ENCODE data around the gene AQP3.
A peak's percentile ranks its signal among the peaks of the same experiment; 100 is the strongest.

AQP3 gene

DNA sequence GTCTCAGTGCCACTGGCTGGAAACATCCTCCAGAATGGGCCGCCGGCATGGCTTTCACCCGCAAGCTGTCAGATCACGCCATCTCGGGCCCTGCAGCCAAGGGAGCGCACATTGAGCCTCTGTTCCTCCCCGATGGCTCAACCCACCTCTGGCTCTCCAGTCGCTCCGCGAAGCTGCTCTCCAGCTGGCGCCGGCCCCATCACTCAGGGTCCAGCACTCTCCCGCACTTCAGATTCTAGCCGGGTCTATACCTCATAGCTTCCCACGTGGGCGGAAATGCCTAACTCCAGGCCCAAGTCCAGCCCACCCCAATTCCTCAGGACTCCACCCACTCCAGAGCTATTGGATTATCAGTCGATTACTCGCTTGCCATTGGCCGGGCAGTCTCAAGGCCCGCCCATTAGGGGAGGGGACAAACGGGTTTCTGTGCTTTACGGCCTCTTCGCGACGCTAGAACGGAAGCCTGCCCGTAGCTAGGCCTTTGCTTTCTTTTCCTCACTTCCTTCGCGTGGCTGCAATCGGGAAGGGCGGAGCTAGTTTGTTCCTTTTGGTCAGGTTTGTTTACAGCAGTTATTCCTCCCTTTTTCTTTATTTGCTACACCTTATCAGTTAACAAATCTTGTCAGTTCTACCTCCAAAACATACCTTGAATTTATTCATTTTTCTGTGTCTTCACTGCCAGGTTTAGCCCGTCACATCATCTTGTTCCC lies 26.4 kb upstream of the AQP3 start, which contains the start of gene NOL6:
TSS of gene NOL6 (minus strand) at position 282 of the 710 bp plus-strand sequence. CDS start at position 200, 82 bp downstream.
- Histone ChIP-seq H3K23ac (ENCODE audit: low read depth, low read length, poor library complexity) (no peak within 1 kb of the TSS), H2BK12ac (ENCODE audit: low read length) (no peak within 1 kb of the TSS), H3K4me3 (ENCODE audit: low read length in 2 of 2) (peak within 1 kb of the TSS; percentile 74 to 94), H3K18ac (ENCODE audit: low read length) (peak within 1 kb of the TSS; percentile 62), H2AFZ (ENCODE audit: low read length) (peak within 1 kb of the TSS; percentile 76), H2BK120ac (ENCODE audit: low read depth, low read length) (no peak within 1 kb of the TSS), H4K8ac (ENCODE audit: low read depth, low read length) (no peak within 1 kb of the TSS), H3K9ac (ENCODE audit: low read depth, low read length, poor library complexity) (peak within 1 kb of the TSS; percentile 44), H3K14ac (ENCODE audit: low read length) (no peak within 1 kb of the TSS), H2BK5ac (ENCODE audit: low read length) (no peak within 1 kb of the TSS), H3K27me3 (ENCODE audit: control insufficient read depth in 3 of 3, insufficient read depth in 3 of 3, low read depth in 1 of 3, low read length in 3 of 3) (no peaks in the 10 kb centered on the region), H3K4me1 (ENCODE audit: control insufficient read depth in 2 of 2, insufficient read depth in 1 of 2, low read depth in 1 of 2, low read length in 2 of 2) (peaks cover 4 to 8% of the 10 kb centered on the region in 2 donors), H3K79me1 (ENCODE audit: low read depth, low read length) (peaks cover 8% of the 10 kb centered on the region), H3K9me3 (replicated peaks in 1 of 2; ENCODE audit: control insufficient read depth in 2 of 2, insufficient read depth in 1 of 2, low read depth in 1 of 2, low read length in 2 of 2) (no peaks in the 10 kb centered on the region), H3K36me3 (replicated peaks in 1 of 2; ENCODE audit: control insufficient read depth in 2 of 2, insufficient read depth in 2 of 2, low read length in 2 of 2) (peaks cover 21 to 37% of the 10 kb centered on the region in 2 donors), H2AK5ac (ENCODE audit: low read depth, low read length) (no peak within 1 kb of the TSS), H3K4ac (ENCODE audit: low read length) (no peak within 1 kb of the TSS), H2BK15ac (ENCODE audit: low read length) (no peak within 1 kb of the TSS), H4K91ac (ENCODE audit: low read depth, low read length, poor library complexity) (no peak within 1 kb of the TSS), H3K4me2 (ENCODE audit: insufficient read depth, low read length, poor library complexity, severe bottlenecking) (peak within 1 kb of the TSS; percentile 57), H3K27ac (replicated peaks; ENCODE audit: low read length) (no peak within 1 kb of the TSS)
- WGBS, 2 donors (ENCODE audit: extremely low coverage in 2 of 2, insufficient read length in 2 of 2, insufficient replicate concordance in 1 of 2), result no CpG with 5 or more reads among the region's 32 CpGs
- peak; percentile 99 for DNase-seq (ENCODE audit: low spot score)

DNA sequence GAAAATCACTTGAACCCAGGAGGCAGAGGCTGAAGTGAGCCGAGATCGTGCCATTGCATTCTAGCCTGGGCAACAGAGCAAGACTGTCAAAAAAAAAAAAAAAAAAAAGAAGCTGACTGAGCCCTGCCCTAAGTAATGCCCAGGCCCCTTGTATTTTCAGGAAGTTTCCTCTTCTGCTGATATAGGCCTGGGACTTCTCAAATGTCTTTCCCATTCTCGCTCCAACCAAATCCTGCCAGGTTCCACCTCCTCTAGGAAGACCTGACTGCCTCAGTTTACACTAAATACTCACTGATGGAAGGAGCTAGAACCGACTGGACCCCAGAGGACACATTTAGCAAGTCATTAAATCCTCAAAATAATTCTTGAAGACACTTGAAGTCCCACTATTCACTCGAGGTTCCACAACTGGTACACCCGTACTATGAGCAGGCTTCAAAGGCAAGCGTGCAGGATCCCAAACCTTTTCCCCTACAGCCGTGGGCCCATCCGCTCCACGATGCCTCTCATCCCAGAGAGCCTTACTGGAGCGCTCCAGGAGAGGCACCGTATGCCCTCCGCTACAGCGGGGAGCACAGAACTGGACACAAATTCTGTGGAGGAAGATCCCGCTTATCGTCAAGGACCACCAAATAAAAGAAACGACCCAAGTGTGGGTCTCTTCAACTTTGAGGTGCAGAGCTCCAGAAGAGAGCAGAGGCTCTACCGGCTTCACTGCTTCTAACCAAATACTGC lies 25.7 kb upstream of the AQP3 start:
- Histone ChIP-seq H3K14ac (ENCODE audit: low read length) (no peak overlapping the region), H3K36me3 (replicated peaks in 1 of 2; ENCODE audit: control insufficient read depth in 2 of 2, insufficient read depth in 2 of 2, low read length in 2 of 2) (peaks cover 28 to 43% of the 10 kb centered on the region in 2 donors), H3K4me3 (ENCODE audit: low read length in 2 of 2) (peak overlapping the region; percentile 74 to 94), H4K8ac (ENCODE audit: low read depth, low read length) (no peak overlapping the region), H2BK5ac (ENCODE audit: low read length) (no peak overlapping the region), H2AFZ (ENCODE audit: low read length) (peak overlapping the region; percentile 76), H3K9me3 (replicated peaks in 1 of 2; ENCODE audit: control insufficient read depth in 2 of 2, insufficient read depth in 1 of 2, low read depth in 1 of 2, low read length in 2 of 2) (no peaks in the 10 kb centered on the region), H3K18ac (ENCODE audit: low read length) (no peak overlapping the region), H2BK12ac (ENCODE audit: low read length) (no peak overlapping the region), H3K9ac (ENCODE audit: low read depth, low read length, poor library complexity) (no peak overlapping the region), H3K23ac (ENCODE audit: low read depth, low read length, poor library complexity) (no peak overlapping the region), H3K27me3 (ENCODE audit: control insufficient read depth in 3 of 3, insufficient read depth in 3 of 3, low read depth in 1 of 3, low read length in 3 of 3) (no peaks in the 10 kb centered on the region), H3K4me1 (ENCODE audit: control insufficient read depth in 2 of 2, insufficient read depth in 1 of 2, low read depth in 1 of 2, low read length in 2 of 2) (peaks cover 4 to 8% of the 10 kb centered on the region in 2 donors), H2BK120ac (ENCODE audit: low read depth, low read length) (no peak overlapping the region), H4K91ac (ENCODE audit: low read depth, low read length, poor library complexity) (no peak overlapping the region), H3K4ac (ENCODE audit: low read length) (no peak overlapping the region), H3K27ac (replicated peaks; ENCODE audit: low read length) (no peak overlapping the region), H3K79me1 (ENCODE audit: low read depth, low read length) (peaks cover 8% of the 10 kb centered on the region), H3K4me2 (ENCODE audit: insufficient read depth, low read length, poor library complexity, severe bottlenecking) (peak overlapping the region; percentile 55), H2BK15ac (ENCODE audit: low read length) (no peak overlapping the region), H2AK5ac (ENCODE audit: low read depth, low read length) (no peak overlapping the region)
- no peak for DNase-seq (ENCODE audit: low spot score)
- WGBS, 2 donors (ENCODE audit: extremely low coverage in 2 of 2, insufficient read length in 2 of 2, insufficient replicate concordance in 1 of 2), result no CpG with 5 or more reads among the region's 18 CpGs

DNA sequence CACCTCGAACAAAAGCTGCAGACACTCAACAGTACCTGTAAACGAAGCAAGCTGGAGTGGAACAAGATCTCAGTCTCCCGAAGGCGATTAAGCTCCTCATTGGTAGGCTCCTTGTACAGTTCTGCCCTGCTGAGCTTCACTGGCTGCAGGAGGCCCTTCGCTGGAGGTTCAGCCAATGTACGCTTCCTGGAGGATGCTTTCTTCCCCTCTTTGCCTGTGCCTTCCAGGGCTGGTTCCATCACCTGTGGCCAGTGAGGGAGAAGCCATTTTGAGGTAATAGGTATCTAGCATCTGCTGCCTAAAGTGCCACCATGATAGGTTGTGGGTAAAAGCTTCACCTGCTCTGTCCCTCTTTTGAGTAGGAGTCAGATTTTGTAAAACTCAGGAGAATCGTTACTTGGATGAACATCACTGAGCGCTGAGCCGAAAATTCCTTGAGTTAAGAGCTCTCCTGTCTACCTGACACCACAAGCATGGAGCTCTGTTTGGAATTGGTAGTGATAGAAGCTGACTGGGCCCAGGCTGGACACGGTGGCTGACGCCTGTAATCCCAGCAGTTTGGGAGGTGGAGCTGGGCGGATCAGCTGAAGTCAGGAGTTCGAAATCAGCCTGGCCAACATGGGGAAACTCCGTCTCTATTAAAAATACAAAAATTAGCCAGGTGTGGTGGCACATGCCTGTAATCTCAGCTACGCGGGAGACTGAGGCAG lies 24.9 kb upstream of the AQP3 start:
- H2AK5ac ChIP-seq (ENCODE audit: low read depth, low read length), result no peak overlapping the region
- peaks cover 8% of the 10 kb centered on the region for H3K79me1 ChIP-seq (ENCODE audit: low read depth, low read length)
- H3K4me1 ChIP-seq (ENCODE audit: control insufficient read depth in 2 of 2, insufficient read depth in 1 of 2, low read depth in 1 of 2, low read length in 2 of 2), result peaks cover 4 to 8% of the 10 kb centered on the region in 2 donors
- H3K9ac ChIP-seq (ENCODE audit: low read depth, low read length, poor library complexity), result no peak overlapping the region
- H3K36me3 ChIP-seq (replicated peaks in 1 of 2; ENCODE audit: control insufficient read depth in 2 of 2, insufficient read depth in 2 of 2, low read length in 2 of 2), result peaks cover 33 to 49% of the 10 kb centered on the region in 2 donors
- H2BK5ac ChIP-seq (ENCODE audit: low read length), result no peak overlapping the region
- no peaks in the 10 kb centered on the region for H3K27me3 ChIP-seq (ENCODE audit: control insufficient read depth in 3 of 3, insufficient read depth in 3 of 3, low read depth in 1 of 3, low read length in 3 of 3)
- no peaks in the 10 kb centered on the region for H3K9me3 ChIP-seq (replicated peaks in 1 of 2; ENCODE audit: control insufficient read depth in 2 of 2, insufficient read depth in 1 of 2, low read depth in 1 of 2, low read length in 2 of 2)
- H3K4ac ChIP-seq (ENCODE audit: low read length), result no peak overlapping the region
- H3K18ac ChIP-seq (ENCODE audit: low read length), result no peak overlapping the region
- H2BK12ac ChIP-seq (ENCODE audit: low read length), result no peak overlapping the region
- no peak overlapping the region for H3K27ac ChIP-seq (replicated peaks; ENCODE audit: low read length)
- no peak overlapping the region for H2AFZ ChIP-seq (ENCODE audit: low read length)
- H3K14ac ChIP-seq (ENCODE audit: low read length), result no peak overlapping the region
- no peak overlapping the region for H3K23ac ChIP-seq (ENCODE audit: low read depth, low read length, poor library complexity)
- no peak overlapping the region for H2BK15ac ChIP-seq (ENCODE audit: low read length)
- no CpG with 5 or more reads among the region's 16 CpGs for WGBS, 2 donors (ENCODE audit: extremely low coverage in 2 of 2, insufficient read length in 2 of 2, insufficient replicate concordance in 1 of 2)
- no peak overlapping the region for H3K4me2 ChIP-seq (ENCODE audit: insufficient read depth, low read length, poor library complexity, severe bottlenecking)
- no peak overlapping the region for H4K91ac ChIP-seq (ENCODE audit: low read depth, low read length, poor library complexity)
- H3K4me3 ChIP-seq (ENCODE audit: low read length in 2 of 2), result peak overlapping the region in 1 of 2 donors; percentile 74
- H4K8ac ChIP-seq (ENCODE audit: low read depth, low read length), result no peak overlapping the region
- no peak for DNase-seq (ENCODE audit: low spot score)
- no peak overlapping the region for H2BK120ac ChIP-seq (ENCODE audit: low read depth, low read length)

DNA sequence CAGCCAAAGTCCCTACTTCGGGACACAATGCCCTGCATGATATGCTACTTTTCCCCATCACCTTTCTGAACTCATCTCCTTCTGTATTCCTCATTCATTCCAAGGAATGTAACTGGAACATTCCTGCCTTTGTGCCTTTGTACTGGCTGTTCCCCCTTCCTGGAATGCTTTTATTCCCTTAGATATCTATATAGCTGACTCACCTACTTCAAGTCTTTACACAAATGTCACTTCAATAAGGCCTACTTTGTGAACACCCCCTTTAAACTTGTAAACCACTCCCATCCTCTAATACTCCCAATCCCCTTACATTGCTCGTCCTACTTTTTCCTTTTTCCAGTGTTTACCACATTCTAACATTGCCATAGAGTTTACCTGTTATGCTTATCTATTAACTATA lies 24.0 kb upstream of the AQP3 start:
- Histone ChIP-seq H3K27me3 (ENCODE audit: control insufficient read depth in 3 of 3, insufficient read depth in 3 of 3, low read depth in 1 of 3, low read length in 3 of 3) (no peaks in the 10 kb centered on the region), H3K4ac (ENCODE audit: low read length) (no peak overlapping the region), H3K23ac (ENCODE audit: low read depth, low read length, poor library complexity) (no peak overlapping the region), H4K8ac (ENCODE audit: low read depth, low read length) (no peak overlapping the region), H3K27ac (replicated peaks; ENCODE audit: low read length) (no peak overlapping the region), H3K79me1 (ENCODE audit: low read depth, low read length) (peaks cover 8% of the 10 kb centered on the region), H3K4me2 (ENCODE audit: insufficient read depth, low read length, poor library complexity, severe bottlenecking) (no peak overlapping the region), H3K36me3 (replicated peaks in 1 of 2; ENCODE audit: control insufficient read depth in 2 of 2, insufficient read depth in 2 of 2, low read length in 2 of 2) (peaks cover 41 to 58% of the 10 kb centered on the region in 2 donors), H3K4me3 (ENCODE audit: low read length in 2 of 2) (no peak overlapping the region), H4K91ac (ENCODE audit: low read depth, low read length, poor library complexity) (no peak overlapping the region), H3K9me3 (replicated peaks in 1 of 2; ENCODE audit: control insufficient read depth in 2 of 2, insufficient read depth in 1 of 2, low read depth in 1 of 2, low read length in 2 of 2) (no peaks in the 10 kb centered on the region), H2BK15ac (ENCODE audit: low read length) (no peak overlapping the region), H3K4me1 (ENCODE audit: control insufficient read depth in 2 of 2, insufficient read depth in 1 of 2, low read depth in 1 of 2, low read length in 2 of 2) (peaks cover 4 to 8% of the 10 kb centered on the region in 2 donors), H2BK120ac (ENCODE audit: low read depth, low read length) (no peak overlapping the region), H2BK5ac (ENCODE audit: low read length) (no peak overlapping the region), H2AFZ (ENCODE audit: low read length) (no peak overlapping the region), H3K9ac (ENCODE audit: low read depth, low read length, poor library complexity) (no peak overlapping the region), H2BK12ac (ENCODE audit: low read length) (no peak overlapping the region), H2AK5ac (ENCODE audit: low read depth, low read length) (no peak overlapping the region), H3K18ac (ENCODE audit: low read length) (no peak overlapping the region), H3K14ac (ENCODE audit: low read length) (no peak overlapping the region)
- WGBS, 2 donors (ENCODE audit: extremely low coverage in 2 of 2, insufficient read length in 2 of 2, insufficient replicate concordance in 1 of 2), result 100% methylated on average over 1 of the region's 2 CpGs
- DNase-seq (ENCODE audit: low spot score), result no peak

All from neuronal stem cell (in vitro differentiated cells).